Psoas muscle (tissue), 8 donors: ENCODE data around the gene RNF130. TPM values are rescaled to one million over a fixed set of nuclear protein-coding genes. Genes with fewer than 3 reads are reported as not detected.

ENCODE experiments used
- ATAC-seq, 4 donors: fragments of 200-7000 bp; cut with Tn5 transposase; one replicate each; pipeline ENCODE4 v1.9.1; 2020; ENCODE audit warnings: moderate library complexity in 3 of 4, mild to moderate bottlenecking in 2 of 4
- DNase-seq, 2 donors: peaks; one replicate each; pipeline ENCODE4 v3.0.0-alpha.2; 2020
- H3K27ac ChIP-seq: fragments of 200-600 bp; one replicate; pipeline ENCODE4 v1.8.0; 2022
- H3K27me3 ChIP-seq, 3 donors: fragments of 200-600 bp in 1 of 3; one replicate each; pipeline versions ENCODE4 v1.6.1 to v1.8.0; 2013 to 2022; ENCODE audit warnings: low read length in 2 of 3, mild to moderate bottlenecking in 2 of 3, moderate library complexity in 1 of 3; ENCODE audit not compliant: insufficient read depth in 3 of 3
- H3K36me3 ChIP-seq, 2 donors: fragments of 200-600 bp in 1 of 2; one replicate each; pipeline versions ENCODE4 v1.6.1 to v1.8.0; 2013 to 2022; ENCODE audit warnings: low read depth in 1 of 2, mild to moderate bottlenecking in 1 of 2, moderate library complexity in 1 of 2; ENCODE audit not compliant: insufficient read depth in 1 of 2
- H3K4me1 ChIP-seq: fragments of 200-600 bp; one replicate; pipeline ENCODE4 v1.8.0; 2022
- H3K4me3 ChIP-seq: fragments of 200-600 bp; one replicate; pipeline ENCODE4 v1.8.0; 2022; ENCODE audit warnings: mild to moderate bottlenecking
- H3K9me3 ChIP-seq: fragments of 200-600 bp; one replicate; pipeline ENCODE4 v1.8.0; 2022
- WGBS, 3 donors: extraction: QIAGEN DNeasy Blood & Tissue Kit; methylation state at CpG; one replicate each; pipeline versions ENCODE4 v1.1.6 to v1.1.7; 2013; 5-methylcytosine and 5-hydroxymethylcytosine counted together
- intact Hi-C, 2 donors: fragments of 100-400 bp; cut with DNase I; formaldehyde crosslinking; loops; one replicate each; pipeline versions ENCODE4 v1.11.0 to v1.14.2; 2022
- polyA plus RNA-seq, 3 donors: library from polyadenylated mRNA; stranded (reverse); fragments of 200-250 nt; gene quantifications; one replicate each; pipeline ENCODE4 v1.2.3, GENCODE V29; 2013
- total RNA-seq, 4 donors: library from RNA; stranded (reverse); fragmentation: NEBNext Ultra II Directional in 2 of 4; extraction: Animal tissue kit (Norgen Biotek cat#: 25700) in 2 of 4; gene quantifications; one replicate each; pipeline versions ENCODE4 v1.2.1 to v1.2.4, GENCODE V29; 2021 to 2023
- TF ChIP-seq, protein P1 (sequence below): fragments of 200-600 bp; IDR thresholded peaks from one replicate; pipeline ENCODE4 v1.8.0; 2022; ENCODE audit warnings: antibody characterized with exemption
- donor health status: healthy with polysubstance abuse.
- donor health status: DM: no; HTN: no; CAD: no; lungs with moderate emphysema.
- donor health status: Bipolar disorder and iron deficiency.
- donor health status: healthy.
- donor health status: DM: yes; HTN: yes; CAD: no.
- donor health status: DM: no; HTN: no; CAD: no.
- donor health status: DM: no; HTN: no; CAD: no.
- donor health status: DM: yes; HTN: yes; CAD: no.

The RNF130 gene
- total and polyA plus RNA-seq, 7 donors = 34.1 to 45.3 (median 37.2) TPM

- intact Hi-C loops = no loop called here
- H3K9me3 ChIP-seq = no peaks in the 10 kb centered on the region
- TF ChIP-seq, protein P1, sequence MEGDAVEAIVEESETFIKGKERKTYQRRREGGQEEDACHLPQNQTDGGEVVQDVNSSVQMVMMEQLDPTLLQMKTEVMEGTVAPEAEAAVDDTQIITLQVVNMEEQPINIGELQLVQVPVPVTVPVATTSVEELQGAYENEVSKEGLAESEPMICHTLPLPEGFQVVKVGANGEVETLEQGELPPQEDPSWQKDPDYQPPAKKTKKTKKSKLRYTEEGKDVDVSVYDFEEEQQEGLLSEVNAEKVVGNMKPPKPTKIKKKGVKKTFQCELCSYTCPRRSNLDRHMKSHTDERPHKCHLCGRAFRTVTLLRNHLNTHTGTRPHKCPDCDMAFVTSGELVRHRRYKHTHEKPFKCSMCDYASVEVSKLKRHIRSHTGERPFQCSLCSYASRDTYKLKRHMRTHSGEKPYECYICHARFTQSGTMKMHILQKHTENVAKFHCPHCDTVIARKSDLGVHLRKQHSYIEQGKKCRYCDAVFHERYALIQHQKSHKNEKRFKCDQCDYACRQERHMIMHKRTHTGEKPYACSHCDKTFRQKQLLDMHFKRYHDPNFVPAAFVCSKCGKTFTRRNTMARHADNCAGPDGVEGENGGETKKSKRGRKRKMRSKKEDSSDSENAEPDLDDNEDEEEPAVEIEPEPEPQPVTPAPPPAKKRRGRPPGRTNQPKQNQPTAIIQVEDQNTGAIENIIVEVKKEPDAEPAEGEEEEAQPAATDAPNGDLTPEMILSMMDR = no peak
- H3K27ac ChIP-seq = peak overlapping the region; percentile 1
- no peaks in the 10 kb centered on the region for H3K36me3 ChIP-seq
- peaks cover 0 to 2% (median 0%) of the 10 kb centered on the region in 3 donors for H3K27me3 ChIP-seq
- 51 to 66% (median 60%) methylated on average over 8 of the region's 8 CpGs for WGBS, 3 donors
- DNase-seq (no peak), ATAC-seq (peak; percentile 72 to 87 (median 82))
- peaks cover 16% of the 10 kb centered on the region for H3K4me1 ChIP-seq
- H3K4me3 ChIP-seq = no peak overlapping the region
These were observed 157.4 kb downstream of the RNF130 start for GRCh38 chr5:179914032-179914755.

GRCh38 chr5:179913461-179913860 is 158.1 kb downstream of the RNF130 start:
- ATAC-seq = no peak
- Histone ChIP-seq H3K9me3 (no peaks in the 10 kb centered on the region), H3K27ac (peak overlapping the region; percentile 1)

GRCh38 chr5:179912951-179913350 is 158.6 kb downstream of the RNF130 start:
- intact Hi-C loops = no loop called here
- ATAC-seq = peak; percentile 43 to 74 (median 62)
- Histone ChIP-seq H3K36me3 (no peaks in the 10 kb centered on the region), H3K27me3 (peaks cover 0 to 2% (median 0%) of the 10 kb centered on the region in 3 donors), H3K9me3 (no peaks in the 10 kb centered on the region), H3K4me1 (peaks cover 22% of the 10 kb centered on the region), H3K4me3 (no peak overlapping the region), H3K27ac (peak overlapping the region; percentile 5)
- peak in 1 of 2 donors; percentile 81 for DNase-seq
- TF ChIP-seq, protein P1 = no peak
- WGBS, 3 donors = 56 to 76% (median 58%) methylated on average over 19 of the region's 19 CpGs

More at GRCh38 chr5:179913461-179913860, 158.1 kb downstream of the RNF130 start:
- TF ChIP-seq, protein P1 = no peak
- Histone ChIP-seq H3K36me3 (no peaks in the 10 kb centered on the region), H3K4me1 (peaks cover 17% of the 10 kb centered on the region), H3K4me3 (no peak overlapping the region), H3K27me3 (peaks cover 0 to 2% (median 0%) of the 10 kb centered on the region in 3 donors)
- 94 to 96% (median 95%) methylated on average over 9 of the region's 9 CpGs for WGBS, 3 donors
- intact Hi-C loops = no loop called here
- DNase-seq = no peak

GRCh38 chr5:179912386-179912785 is 159.2 kb downstream of the RNF130 start:
- H3K9me3 ChIP-seq = no peaks in the 10 kb centered on the region
- intact Hi-C loops = no loop called here
- ATAC-seq (peak; percentile 33 to 78 (median 76)), DNase-seq (peak in 1 of 2 donors; percentile 80)
- 41 to 73% (median 58%) methylated on average over 7 of the region's 7 CpGs for WGBS, 3 donors
- no peak overlapping the region for H3K4me3 ChIP-seq
- H3K27me3 ChIP-seq = peaks cover 0 to 2% (median 0%) of the 10 kb centered on the region in 3 donors
- H3K36me3 ChIP-seq = no peaks in the 10 kb centered on the region
- peak overlapping the region; percentile 5 for H3K27ac ChIP-seq
- H3K4me1 ChIP-seq = peaks cover 22% of the 10 kb centered on the region
- TF ChIP-seq, protein P1 = no peak
